ENCODE measurements around the gene LIPF.
"Not testable (repeated sequence)": the region's sequence is repeated elsewhere in the genome, so short reads cannot be mapped to it uniquely, and the experiment has no call there.

LIPF gene, protein sequence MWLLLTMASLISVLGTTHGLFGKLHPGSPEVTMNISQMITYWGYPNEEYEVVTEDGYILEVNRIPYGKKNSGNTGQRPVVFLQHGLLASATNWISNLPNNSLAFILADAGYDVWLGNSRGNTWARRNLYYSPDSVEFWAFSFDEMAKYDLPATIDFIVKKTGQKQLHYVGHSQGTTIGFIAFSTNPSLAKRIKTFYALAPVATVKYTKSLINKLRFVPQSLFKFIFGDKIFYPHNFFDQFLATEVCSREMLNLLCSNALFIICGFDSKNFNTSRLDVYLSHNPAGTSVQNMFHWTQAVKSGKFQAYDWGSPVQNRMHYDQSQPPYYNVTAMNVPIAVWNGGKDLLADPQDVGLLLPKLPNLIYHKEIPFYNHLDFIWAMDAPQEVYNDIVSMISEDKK

DNA sequence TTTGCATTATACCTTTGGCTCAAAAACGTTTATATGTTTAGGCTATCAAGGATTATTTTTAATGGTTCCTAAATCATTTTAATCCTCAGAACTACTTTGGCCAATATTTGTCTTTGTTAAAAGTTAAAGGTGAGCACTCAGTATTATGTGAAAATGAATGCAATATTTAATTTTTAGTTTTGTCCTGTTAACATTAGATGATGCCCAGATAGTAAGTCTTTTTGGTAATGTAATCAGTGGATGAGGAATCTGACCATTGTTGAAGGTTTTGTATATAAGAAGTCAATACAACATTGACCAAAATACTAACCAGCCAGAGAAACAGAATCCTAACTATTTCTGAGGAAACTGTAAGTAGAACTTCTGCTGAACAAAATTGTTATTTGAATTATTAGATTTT is at the start of gene LIPF:
Gene LIPF (plus strand): TSS at position 301 of the 400 bp plus-strand sequence. CDS start 2,856 bp downstream, outside the sequence.
- no peak for FAIRE-seq

DNA sequence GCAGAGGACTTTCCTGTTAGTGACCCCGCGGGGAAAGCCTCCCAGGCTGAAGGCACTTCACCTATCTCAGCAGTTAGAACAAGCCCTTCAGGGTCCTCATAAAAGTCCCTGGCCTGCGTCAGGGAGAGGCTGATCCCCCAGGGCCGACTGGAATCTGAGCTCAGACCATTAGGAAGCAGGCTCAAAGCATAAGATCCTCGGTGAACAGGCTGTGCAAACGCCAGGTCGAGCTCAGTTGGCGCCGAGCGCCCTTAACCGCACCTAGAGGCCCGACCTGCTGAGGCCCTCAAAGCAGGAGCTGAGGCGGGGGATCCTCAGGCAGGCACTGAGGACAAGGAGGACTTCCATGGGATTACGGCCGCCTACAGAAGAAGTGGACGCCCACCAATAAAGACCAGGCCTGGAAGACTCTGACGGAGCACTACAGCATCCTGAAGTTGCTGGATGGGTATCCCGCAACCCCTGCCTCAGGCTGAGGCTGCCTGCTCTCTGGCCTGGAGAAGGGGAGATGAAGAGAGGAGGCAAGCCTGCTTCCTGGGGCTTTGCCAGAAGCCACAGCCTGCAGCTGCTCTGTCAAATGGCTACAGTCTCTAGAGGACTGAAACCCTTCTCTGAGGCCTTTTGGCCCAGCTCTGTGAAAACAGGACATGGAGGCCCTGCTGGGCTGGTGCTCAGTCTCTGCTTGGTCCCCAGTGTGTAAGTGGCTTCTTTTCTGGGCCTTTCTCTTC is 47.8 kb upstream of the LIPF start:
- FAIRE-seq = no peak

DNA sequence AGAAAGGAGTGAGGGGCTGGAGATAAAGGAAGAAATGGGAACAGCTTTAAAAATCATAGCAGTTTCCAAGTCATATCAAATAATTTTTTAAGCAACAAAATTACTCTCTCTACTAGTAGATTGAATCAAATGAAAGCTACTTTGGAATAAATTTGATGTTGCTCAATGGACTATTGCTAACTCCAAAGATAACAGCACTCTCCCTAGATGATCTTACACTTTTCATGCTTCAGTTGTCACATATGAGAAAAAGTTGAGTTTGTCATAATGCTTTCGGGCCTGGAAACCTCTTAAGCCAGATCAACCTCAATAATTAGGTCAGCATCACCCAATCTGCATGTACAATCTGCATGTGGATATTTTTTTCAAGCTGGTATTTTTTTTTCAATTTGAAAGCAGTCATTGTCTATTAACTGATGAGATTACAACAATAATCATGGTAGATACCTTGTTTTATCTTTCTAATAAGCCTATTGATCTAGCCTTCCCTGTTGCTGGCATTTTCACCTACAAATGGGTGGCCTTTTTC is 46.4 kb upstream of the LIPF start:
- no peak for FAIRE-seq

DNA sequence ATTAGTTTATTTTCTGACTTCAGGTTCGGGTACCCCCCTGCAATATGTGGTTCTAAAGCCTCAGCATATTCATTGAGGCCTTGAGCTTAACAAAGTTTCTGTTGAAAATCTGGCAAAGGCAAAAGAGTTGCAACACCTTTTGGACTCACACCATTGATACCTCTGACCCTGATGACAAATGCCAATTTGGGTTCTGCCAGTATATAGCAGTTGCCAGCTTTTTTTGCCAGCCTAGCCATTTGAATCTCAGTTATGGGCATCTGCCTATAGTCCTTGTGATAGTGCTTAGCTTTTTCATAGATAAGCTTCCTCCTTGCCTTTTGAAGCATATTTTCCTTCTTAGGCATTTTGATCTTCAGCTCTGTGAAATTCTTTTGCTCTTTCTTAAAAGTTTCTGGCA is 45.7 kb upstream of the LIPF start:
- FAIRE-seq = no peak

DNA sequence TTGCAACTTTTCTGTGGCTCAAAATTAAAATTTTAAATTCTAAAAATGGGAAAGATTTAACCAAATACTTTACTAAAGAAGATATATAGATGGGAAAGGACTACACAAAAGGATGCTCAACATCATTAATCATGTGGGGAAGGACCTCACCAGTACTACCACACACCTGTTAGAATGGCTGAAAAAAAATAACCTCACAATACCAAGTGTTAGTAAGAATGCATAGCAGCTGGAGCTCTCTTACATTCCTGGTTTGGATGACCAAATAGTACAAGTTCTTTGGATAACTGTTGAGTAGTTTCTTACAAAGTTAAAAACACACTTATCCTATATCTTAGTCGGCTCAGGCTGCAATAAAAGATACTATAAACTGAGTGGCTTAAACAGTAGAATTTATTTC is 43.8 kb upstream of the LIPF start:
- no peak for FAIRE-seq

DNA sequence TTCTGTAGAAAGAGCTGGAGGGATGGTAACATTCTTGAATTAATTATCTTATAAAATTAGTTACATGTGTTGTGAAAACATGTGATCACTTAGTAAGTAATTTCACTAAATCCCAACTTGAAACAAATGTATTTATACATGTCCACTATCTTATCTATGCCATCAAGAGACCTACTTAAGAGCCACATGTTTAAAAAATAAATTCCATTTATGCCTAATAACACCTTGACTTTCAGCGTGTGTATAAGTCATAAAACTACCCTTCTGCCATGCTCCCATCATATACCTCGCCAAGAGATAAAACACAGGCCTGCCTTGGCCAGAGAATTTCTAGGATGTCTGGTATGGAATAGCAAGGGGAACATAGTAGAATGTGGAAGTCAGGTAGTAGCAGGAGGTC is 40.4 kb upstream of the LIPF start:
- no peak for FAIRE-seq

DNA sequence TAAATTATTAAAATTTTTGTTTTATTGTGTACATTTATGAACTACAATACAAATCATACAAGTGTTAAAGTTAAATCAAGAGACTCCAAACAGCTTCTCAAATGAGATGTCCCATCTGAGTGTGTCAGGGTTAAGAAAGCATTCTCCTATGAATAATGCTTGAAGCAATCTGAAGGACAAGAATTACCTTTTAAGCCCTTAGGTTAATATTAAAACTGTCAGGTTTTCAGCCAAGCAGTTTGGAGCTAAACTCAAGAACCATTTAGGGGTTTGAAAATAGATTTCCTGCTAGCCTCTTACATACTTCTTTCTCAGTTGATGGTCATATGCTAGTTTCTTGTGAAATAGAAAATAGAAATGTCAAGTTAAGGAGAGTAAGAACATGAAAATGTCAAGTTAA is 39.4 kb upstream of the LIPF start:
- FAIRE-seq = no peak

DNA sequence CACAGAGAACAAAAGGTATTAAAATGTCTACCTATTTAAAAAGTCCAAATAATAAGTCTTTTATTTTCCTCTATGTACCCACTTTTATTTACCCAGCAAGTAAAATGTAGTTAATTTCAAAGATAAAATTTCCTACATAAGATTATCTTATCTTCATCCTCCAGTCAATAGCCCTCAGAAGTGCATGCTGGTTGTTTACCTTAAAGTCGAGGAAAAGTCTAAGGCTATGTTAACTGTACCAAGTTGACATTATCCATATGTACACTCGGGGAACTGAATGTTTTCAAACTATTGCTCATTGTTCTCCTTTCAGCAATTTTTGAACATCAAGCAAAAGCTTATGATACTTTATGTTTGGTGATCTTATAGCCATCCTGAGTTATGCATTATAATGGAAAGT is 24.1 kb upstream of the LIPF start:
- FAIRE-seq = no peak

DNA sequence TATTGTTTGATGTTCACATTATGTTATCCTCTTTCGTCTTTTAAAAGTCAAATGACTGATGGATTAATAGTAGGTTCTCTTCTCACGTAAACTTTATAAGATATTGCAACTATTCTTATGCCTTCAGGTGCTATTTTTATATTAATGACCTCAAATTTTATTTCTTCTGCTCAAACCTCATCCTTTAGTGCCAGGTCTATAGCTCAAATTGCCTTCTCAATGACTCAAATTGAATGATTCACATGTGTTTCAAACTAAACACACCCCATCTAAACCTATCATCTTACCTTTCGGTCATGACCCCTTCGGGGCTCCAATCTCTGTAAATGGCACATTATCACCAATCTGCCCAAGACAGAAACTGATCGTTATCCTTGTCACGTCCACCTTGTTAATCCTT is 22.0 kb upstream of the LIPF start:
- no peak for FAIRE-seq

DNA sequence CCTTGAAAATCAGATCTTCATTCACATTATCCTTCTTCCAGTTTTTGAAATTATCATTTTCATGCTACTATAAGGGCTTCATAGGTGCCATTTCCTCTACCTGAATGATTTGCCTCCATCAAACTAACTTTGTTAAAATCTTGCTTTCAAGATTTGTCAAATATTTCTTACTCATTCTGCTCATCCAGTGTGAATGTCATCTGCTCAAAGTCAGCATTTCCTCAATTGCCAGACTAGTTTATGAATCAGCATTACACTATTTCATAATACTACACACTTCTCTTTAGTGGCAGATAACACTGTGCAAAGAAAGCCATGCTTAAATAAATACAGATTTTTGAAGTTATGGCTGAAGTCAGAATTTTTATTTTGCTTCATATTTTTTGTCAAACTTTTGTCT is 21.3 kb upstream of the LIPF start:
- FAIRE-seq = no peak

DNA sequence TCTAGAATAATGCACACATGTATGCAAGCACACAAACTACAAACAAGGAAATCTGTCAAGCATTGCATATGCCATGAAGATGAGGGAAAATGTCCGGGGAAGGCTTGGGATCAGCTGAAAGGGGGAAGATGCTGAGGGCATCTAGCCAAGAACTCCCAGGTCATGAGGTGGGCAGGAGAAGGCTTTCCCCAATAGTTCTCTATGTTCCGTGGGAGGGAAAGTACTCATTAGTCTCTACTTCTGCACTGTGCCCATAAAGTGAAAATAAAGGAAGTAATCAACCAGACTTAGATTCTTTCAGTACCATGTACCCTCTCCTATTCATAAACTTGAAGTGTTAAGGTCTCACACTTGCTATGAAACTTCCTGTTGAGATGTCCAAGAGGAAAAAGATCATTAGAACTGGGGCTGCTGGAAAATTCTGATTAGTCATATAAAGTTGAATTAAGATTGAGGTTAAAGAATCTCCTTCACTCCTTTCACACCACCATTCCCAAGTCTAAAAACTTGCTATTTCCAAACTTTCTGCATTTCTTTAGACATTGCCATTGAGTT is 17.1 kb upstream of the LIPF start:
- FAIRE-seq = no peak

DNA sequence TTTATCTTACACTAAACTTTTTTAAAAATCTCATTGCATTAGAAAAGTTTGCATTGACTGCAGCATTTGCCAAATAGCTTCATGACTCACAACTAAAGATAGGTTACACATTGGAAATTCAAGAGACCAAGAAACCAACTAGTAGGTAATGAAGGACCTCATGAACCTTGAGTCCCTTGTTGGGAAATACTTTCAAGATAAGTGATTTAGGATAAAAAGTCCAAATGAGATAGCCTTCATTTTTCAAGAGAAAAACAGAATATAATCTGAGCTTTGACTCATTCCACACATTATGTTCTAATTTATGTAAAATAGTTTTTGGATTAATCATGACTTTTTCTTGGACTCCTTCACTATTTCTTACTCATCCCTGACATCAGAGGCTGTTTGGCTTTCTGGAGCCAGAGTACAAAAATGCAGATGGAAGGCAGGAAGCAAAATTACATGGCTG is 13.1 kb upstream of the LIPF start:
- no peak for FAIRE-seq

DNA sequence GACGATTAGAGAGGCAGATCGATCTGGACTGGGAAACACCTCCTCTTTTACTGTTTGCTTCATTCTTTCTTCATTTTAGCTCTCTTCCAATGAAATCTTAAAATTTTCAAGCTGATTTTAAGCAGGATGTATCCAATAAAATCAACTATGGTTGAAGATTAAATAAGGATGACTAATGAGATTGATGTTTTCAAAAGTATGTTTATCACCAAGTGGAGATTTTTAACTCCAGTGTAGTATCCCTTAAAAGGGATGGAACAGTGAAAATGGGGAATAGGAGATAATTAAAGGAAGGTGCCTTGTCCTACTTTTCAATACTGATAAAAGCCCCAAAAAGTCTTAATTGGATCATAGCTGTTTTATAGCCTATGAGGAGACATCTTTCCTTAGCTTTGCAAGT is 11.6 kb upstream of the LIPF start:
- FAIRE-seq = no peak

DNA sequence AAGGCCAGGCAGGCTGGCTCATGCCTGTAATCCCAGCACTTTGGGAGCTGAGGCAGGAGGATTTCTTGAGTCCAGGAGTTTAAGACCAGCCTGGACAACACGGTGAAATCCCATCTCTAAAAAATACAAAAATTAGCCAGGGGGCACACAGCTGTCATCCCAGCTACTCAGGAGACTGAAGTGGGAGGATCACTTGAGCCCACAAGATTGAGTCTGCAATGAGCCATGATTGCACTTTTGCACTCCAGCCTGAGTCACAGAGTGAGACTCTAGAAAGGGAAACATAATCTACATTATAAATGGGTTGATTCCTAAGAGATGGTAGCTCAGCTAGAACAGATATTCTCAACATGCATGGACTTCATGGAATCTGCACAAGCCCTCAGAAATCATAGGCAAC is 6.3 kb upstream of the LIPF start:
- no peak for FAIRE-seq

DNA sequence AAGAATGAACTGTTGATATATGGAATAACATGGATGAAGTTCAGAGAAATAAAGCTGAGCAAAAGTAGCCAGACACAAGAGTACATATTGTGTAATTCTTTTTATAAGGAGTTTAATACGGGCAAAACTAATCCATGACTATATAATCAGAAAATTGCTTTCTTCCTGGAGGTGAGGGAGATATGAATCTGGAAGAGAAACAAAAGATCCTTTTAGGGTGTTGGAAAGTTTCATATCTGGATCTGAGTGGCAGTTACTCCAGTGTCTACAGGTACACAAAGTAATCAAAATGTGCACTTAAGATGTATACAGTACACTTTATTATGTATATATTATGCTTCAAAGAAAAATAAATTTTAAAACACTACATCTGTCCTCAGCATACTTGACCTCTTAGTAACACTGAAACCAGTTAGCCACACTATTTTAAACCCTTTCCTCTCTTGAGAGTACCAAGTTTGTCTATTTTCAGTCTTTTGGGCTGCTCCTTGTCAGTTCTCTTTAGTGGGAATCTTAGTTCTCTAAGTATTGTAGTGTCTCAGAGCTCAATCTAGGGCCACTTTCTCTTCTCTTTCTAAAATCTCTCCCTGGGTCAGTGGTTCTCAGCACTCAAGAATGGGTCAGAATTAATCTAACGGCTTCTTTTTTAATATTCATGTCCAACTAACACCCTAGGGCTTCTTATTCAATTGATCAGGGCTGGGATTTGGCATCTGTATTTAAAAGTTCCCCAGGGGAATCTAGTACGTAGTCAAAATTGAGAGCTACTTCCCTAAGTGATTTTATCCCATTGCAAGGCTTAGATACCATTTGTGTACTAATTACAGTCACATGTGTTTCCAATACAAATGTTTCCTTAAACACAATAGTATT is 4.3 kb upstream of the LIPF start:
- FAIRE-seq = no peak

DNA sequence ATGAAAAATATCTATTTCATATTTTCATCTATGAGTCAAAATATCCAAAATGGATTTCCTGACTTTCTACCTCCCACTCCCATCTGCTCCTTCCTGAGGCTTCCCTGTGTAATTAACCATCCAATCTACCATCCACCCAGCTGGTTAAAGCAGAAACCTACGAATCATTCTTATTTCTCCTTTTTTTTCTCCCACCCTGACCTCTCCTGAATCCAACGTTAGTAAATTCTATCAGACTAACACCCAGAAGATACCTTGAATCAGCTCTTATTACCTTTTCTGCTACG is 3.7 kb upstream of the LIPF start:
- FAIRE-seq = no peak

DNA sequence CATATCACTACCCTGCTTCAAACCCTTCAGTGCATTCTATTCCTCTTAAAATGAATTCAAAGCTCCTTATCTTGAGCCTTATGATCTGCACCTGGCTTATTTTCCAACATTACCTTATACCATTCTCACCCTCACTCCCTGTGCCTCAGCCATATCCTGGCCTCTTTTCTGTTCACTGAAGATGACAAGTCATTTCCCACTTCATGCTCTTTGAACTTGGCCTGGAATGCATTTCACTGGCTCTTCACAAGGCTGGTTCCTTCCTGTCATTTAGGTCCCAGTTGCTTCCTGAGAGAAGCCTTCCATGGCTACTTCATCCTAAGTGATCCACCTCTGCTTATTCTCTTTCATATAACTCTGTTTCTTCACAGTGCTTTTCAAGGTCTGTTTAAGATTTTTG is 3.2 kb upstream of the LIPF start:
- no peak for FAIRE-seq

DNA sequence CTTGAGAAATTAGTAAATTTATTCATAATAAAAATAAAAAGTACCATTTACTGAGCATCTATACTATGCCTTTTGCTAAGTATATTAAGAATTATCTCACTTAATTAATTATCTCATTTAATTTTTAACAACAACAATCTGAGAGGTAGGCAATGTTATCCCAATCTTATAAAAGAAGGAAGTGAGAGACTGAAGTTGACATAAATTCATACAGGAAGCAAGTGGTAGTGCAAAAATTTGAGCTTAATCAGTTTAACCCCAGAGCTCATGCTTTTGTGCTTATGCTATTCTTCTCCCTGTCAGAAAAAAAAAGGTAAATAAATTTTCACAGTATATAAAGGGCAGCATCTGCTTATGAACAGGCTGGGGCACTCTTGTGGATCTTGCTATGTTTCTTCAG is 2.7 kb upstream of the LIPF start:
- no peak for FAIRE-seq

DNA sequence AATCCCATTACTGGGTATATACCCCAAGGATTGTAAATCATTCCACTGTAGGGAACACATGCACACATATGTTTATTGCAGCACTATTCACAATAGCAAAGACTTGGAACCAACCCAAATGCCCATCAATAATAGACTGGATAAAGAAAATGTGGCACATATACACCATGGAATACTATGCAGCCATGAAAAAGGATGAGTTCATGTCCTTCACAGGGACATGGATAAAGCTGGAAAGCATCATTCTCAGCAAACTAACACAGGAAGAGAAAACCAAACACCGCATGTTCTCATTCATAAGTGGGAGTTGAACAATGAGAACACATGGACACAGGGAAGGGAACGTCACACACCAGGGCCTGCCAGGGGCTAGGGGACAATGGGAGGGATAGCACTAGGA is 1.1 kb upstream of the LIPF start:
- not testable (repeated sequence) for FAIRE-seq

DNA sequence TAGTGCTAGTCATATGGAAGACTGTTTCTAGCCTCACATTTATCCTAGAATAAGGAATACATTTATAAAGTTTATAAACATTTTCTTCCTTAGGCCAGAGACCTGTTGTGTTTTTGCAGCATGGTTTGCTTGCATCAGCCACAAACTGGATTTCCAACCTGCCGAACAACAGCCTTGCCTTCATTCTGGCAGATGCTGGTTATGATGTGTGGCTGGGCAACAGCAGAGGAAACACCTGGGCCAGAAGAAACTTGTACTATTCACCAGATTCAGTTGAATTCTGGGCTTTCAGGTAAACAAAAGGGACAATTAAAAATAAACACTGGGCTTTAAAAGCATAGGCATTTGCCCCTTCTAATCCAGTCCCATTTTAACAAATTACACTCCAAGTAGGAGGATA is 4.2 kb downstream of the LIPF start:
- no peak for FAIRE-seq

DNA sequence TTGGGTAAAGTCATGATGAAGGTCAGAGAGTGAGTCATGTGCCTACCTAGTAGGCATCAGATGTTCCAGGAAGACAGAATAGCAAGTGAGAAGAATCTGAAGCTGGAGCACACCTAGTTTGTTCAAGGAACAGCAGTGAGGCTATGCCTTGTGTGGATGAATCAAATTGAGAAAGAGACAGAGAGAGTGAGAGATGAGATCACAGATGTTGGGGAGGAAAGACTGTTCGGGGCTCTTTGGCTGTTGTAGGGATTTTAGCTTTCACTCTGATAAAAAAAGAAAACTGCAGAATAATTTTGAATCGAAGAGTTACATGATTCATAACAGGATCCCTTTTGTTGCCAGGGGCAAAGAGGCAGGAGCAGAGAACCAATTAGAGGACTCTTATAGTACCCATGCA is 6.3 kb downstream of the LIPF start:
- no peak for FAIRE-seq

DNA sequence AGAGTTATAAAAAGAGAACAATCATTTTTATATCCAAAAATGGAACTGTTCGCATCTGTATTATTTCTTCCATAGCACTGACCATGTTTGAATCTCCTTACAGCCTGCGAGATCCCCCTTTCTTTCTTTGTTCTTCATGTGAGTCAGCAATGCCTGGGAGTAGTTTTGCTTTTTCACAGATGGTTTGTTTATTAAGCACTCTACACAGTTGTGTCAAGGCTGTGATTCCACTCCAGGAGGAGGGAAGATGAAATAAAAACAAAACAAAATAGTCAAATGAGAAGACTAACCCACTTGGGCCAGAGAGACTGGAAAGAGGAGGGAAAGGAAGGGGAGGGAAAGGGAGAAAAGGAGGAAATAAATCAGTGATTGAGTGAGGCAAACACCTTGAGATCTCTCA is 7.8 kb downstream of the LIPF start:
- no peak for FAIRE-seq
